ENCODE measurements around the gene GTF3C1.

Gene GTF3C1

GRCh38 chr16:27449434-27450195 is 100.1 kb downstream of the GTF3C1 start:
- no peak for TF ChIP-seq FOXP2 (optimal IDR thresholded peaks at IDR 0.05; ENCODE audit: borderline replicate concordance, extremely low read depth, extremely low read length, insufficient read depth)
- no peak for TF ChIP-seq REST (IDR thresholded peaks at IDR 0.05; ENCODE audit: insufficient read depth in 1 of 2, low read depth in 2 of 2, low read length in 2 of 2)
- no peak for TF ChIP-seq SIN3A (IDR thresholded peaks at IDR 0.05; ENCODE audit: borderline replicate concordance, insufficient read depth, low read length)
- TF ChIP-seq TAF1 (IDR thresholded peaks at IDR 0.05; ENCODE audit: borderline replicate concordance, insufficient read depth, low read length), result no peak
- no peak for TF ChIP-seq POLR2AphosphoS5 (IDR thresholded peaks at IDR 0.05; ENCODE audit: low read depth, low read length)

GRCh38 chr16:27448532-27449433 is 100.9 kb downstream of the GTF3C1 start:
- TF ChIP-seq TAF1 (IDR thresholded peaks at IDR 0.05; ENCODE audit: borderline replicate concordance, insufficient read depth, low read length) (no peak), REST (IDR thresholded peaks at IDR 0.05; ENCODE audit: insufficient read depth in 1 of 2, low read depth in 2 of 2, low read length in 2 of 2) (no peak), FOXP2 (optimal IDR thresholded peaks at IDR 0.05; ENCODE audit: borderline replicate concordance, extremely low read depth, extremely low read length, insufficient read depth) (no peak)

GRCh38 chr16:27447301-27447700 is 102.4 kb downstream of the GTF3C1 start:
- TF ChIP-seq SIN3A (IDR thresholded peaks at IDR 0.05; ENCODE audit: borderline replicate concordance, insufficient read depth, low read length), result no peak
- no peak for TF ChIP-seq POLR2AphosphoS5 (IDR thresholded peaks at IDR 0.05; ENCODE audit: low read depth, low read length)
- TF ChIP-seq FOXP2 (optimal IDR thresholded peaks at IDR 0.05; ENCODE audit: borderline replicate concordance, extremely low read depth, extremely low read length, insufficient read depth), result no peak
- TF ChIP-seq REST (IDR thresholded peaks at IDR 0.05; ENCODE audit: insufficient read depth in 1 of 2, low read depth in 2 of 2, low read length in 2 of 2), result no peak
- TF ChIP-seq TAF1 (IDR thresholded peaks at IDR 0.05; ENCODE audit: borderline replicate concordance, insufficient read depth, low read length), result no peak

GRCh38 chr16:27446721-27447120 is 103.0 kb downstream of the GTF3C1 start:
- TF ChIP-seq SIN3A (IDR thresholded peaks at IDR 0.05; ENCODE audit: borderline replicate concordance, insufficient read depth, low read length) (no peak), POLR2AphosphoS5 (IDR thresholded peaks at IDR 0.05; ENCODE audit: low read depth, low read length) (no peak), TAF1 (IDR thresholded peaks at IDR 0.05; ENCODE audit: borderline replicate concordance, insufficient read depth, low read length) (no peak), REST (IDR thresholded peaks at IDR 0.05; ENCODE audit: insufficient read depth in 1 of 2, low read depth in 2 of 2, low read length in 2 of 2) (no peak), FOXP2 (optimal IDR thresholded peaks at IDR 0.05; ENCODE audit: borderline replicate concordance, extremely low read depth, extremely low read length, insufficient read depth) (no peak)

Measured in PFSK-1 (cell line).